Subcutaneous abdominal adipose tissue (tissue), 5 donors: ENCODE data around the gene PIEZO1.

ENCODE experiments used
- H3K27ac ChIP-seq: one replicate; pipeline ENCODE4 v1.7.0; 2013; ENCODE audit warnings: low read depth, mild to moderate bottlenecking, inconsistent platforms, low read length, moderate library complexity
- H3K27me3 ChIP-seq, 5 donors: one replicate each; pipeline ENCODE4 v1.7.0; 2013; ENCODE audit warnings: low read length in 5 of 5, inconsistent platforms in 1 of 5; ENCODE audit not compliant: control insufficient read depth in 5 of 5, insufficient read depth in 4 of 5
- H3K36me3 ChIP-seq, 5 donors: one replicate each; pipeline ENCODE4 v1.7.0; 2013; ENCODE audit warnings: low read length in 5 of 5; ENCODE audit not compliant: control insufficient read depth in 5 of 5, insufficient read depth in 5 of 5
- H3K4me1 ChIP-seq, 5 donors: one replicate each; pipeline ENCODE4 v1.7.0; 2013; ENCODE audit warnings: low read length in 5 of 5, mild to moderate bottlenecking in 3 of 5, moderate library complexity in 1 of 5; ENCODE audit not compliant: control insufficient read depth in 5 of 5, insufficient read depth in 5 of 5
- H3K4me3 ChIP-seq, 5 donors: one replicate each; pipeline ENCODE4 v1.7.0; 2013; ENCODE audit warnings: low read length in 5 of 5, low read depth in 1 of 5
- H3K9ac ChIP-seq, 5 donors: one replicate each; pipeline ENCODE4 v1.7.0; 2013; ENCODE audit warnings: low read length in 5 of 5, mild to moderate bottlenecking in 4 of 5, moderate library complexity in 3 of 5
- H3K9me3 ChIP-seq, 5 donors: one replicate each; pipeline ENCODE4 v1.7.0; 2013; ENCODE audit warnings: low read length in 5 of 5; ENCODE audit not compliant: control insufficient read depth in 5 of 5
- donor health status: healthy.
- donor health status: healthy.
- donor health status: healthy.
- donor health status: healthy.
- donor health status: healthy.

PIEZO1 gene

DNA sequence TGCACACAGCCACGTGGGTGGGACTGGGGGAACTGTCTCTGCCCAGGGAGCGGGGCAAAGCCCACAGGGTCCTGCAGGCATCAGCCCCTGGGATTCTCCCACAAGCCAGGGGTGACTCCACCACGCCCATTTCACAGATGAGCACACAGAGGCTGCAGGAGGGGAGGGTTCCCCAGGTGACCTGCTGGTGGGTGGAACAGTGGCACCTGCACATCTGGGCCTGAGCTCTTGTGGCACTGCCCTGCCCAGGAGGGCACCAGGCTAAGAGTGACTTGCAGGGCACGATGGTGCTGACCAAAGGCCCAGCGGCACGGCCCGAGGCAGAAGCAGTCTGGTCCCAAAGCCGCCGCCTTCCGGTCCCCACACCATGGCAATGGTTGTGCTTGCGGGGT, 23.9 kb downstream of the PIEZO1 start:
- Histone ChIP-seq H3K4me3 (no peak overlapping the region), H3K4me1 (peaks cover 1 to 76% (median 56%) of the 10 kb centered on the region in 5 donors), H3K36me3 (peaks cover 0 to 28% (median 16%) of the 10 kb centered on the region in 5 donors), H3K27ac (no peak overlapping the region), H3K9me3 (peaks cover 0 to 3% (median 0%) of the 10 kb centered on the region in 5 donors), H3K9ac (no peak overlapping the region), H3K27me3 (no peaks in the 10 kb centered on the region)

GRCh38 chr16:88760424-88761142, 24.4 kb downstream of the PIEZO1 start:
- Histone ChIP-seq H3K27ac (peak overlapping the region; percentile 23), H3K9ac (peak overlapping the region in 2 of 5 donors; percentile 3 to 40)

DNA sequence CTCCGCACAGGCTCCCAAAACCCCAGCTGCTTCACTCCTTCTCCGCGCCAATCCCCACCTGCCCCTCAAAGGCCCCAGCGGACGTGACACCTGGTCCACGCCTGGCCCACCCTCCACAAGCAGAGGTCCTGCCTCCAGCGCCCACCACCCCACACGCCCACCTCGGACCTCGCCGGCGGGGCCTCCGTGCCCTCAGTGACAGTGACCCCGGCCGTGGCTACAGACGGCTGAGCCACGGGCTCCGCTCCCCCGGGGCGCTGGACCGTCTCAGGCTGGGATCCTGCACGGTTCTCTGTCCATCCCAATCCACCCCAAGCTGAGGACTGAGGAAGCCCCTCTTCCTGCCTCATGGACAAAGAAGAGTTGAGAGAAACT, 25.1 kb downstream of the PIEZO1 start:
- Histone ChIP-seq H3K9me3 (peaks cover 0 to 3% (median 0%) of the 10 kb centered on the region in 5 donors), H3K9ac (peak overlapping the region in 3 of 5 donors; percentile 14 to 40 (median 30)), H3K36me3 (peaks cover 0 to 24% (median 15%) of the 10 kb centered on the region in 5 donors), H3K27me3 (no peaks in the 10 kb centered on the region), H3K27ac (peak overlapping the region; percentile 23), H3K4me3 (peak overlapping the region in 1 of 5 donors; percentile 38), H3K4me1 (peaks cover 1 to 67% (median 51%) of the 10 kb centered on the region in 5 donors)

More at GRCh38 chr16:88760424-88761142, 24.4 kb downstream of the PIEZO1 start:
- Histone ChIP-seq H3K36me3 (peaks cover 0 to 24% (median 15%) of the 10 kb centered on the region in 5 donors), H3K4me3 (no peak overlapping the region), H3K9me3 (peaks cover 0 to 3% (median 0%) of the 10 kb centered on the region in 5 donors), H3K27me3 (no peaks in the 10 kb centered on the region), H3K4me1 (peaks cover 1 to 72% (median 55%) of the 10 kb centered on the region in 5 donors)

GRCh38 chr16:88759245-88759975, 25.6 kb downstream of the PIEZO1 start:
- H3K27ac ChIP-seq: peak overlapping the region; percentile 23
- H3K4me3 ChIP-seq: peak overlapping the region in 2 of 5 donors; percentile 34 to 38
- H3K36me3 ChIP-seq: peaks cover 0 to 24% (median 15%) of the 10 kb centered on the region in 5 donors

GRCh38 chr16:88758944-88759244, 26.1 kb downstream of the PIEZO1 start:
- Histone ChIP-seq H3K27ac (no peak overlapping the region), H3K4me3 (no peak overlapping the region), H3K9ac (peak overlapping the region in 2 of 5 donors; percentile 2 to 14), H3K36me3 (peaks cover 0 to 21% (median 12%) of the 10 kb centered on the region in 5 donors), H3K27me3 (no peaks in the 10 kb centered on the region), H3K4me1 (peaks cover 1 to 71% (median 54%) of the 10 kb centered on the region in 5 donors), H3K9me3 (peaks cover 0 to 3% (median 0%) of the 10 kb centered on the region in 5 donors)

More at GRCh38 chr16:88759245-88759975, 25.6 kb downstream of the PIEZO1 start:
- peaks cover 0 to 3% (median 0%) of the 10 kb centered on the region in 5 donors for H3K9me3 ChIP-seq
- H3K9ac ChIP-seq: peak overlapping the region in 2 of 5 donors; percentile 14 to 30
- no peaks in the 10 kb centered on the region for H3K27me3 ChIP-seq
- peaks cover 1 to 67% (median 51%) of the 10 kb centered on the region in 5 donors for H3K4me1 ChIP-seq

DNA sequence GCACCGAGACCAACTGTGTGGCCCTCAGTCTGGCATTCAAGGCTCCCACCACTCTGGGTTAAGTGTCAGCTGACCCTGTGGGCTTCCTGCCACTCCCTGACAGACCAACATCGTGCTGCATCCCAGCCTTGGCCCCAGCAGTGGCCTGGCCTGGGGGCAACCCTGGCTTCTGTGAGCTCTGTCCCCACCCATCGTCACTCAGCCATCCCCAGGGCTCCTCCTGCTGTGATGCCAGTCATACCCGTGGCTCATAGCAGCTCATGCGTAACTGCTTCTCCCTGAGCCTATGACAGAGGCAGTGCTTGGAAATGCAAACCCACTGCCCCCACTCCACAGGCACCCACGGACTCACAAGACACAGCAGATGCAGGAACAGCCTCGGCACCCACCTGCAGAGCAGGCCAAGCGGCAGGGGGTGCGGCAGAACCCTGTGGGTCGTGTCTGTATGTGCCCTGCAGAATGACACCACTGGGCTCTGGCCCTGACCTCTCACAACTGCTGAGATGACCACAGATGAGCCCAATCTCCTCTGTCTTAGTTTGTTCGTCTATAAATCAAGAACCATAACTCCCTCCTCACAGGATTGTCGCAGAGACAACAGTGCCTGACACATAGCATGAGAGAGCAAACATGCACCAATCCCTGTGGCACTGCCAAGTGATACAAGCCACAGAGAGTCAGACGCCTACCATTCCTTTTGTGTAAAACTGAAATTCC, 26.6 kb downstream of the PIEZO1 start:
- Histone ChIP-seq H3K4me3 (no peak overlapping the region), H3K4me1 (peaks cover 1 to 71% (median 53%) of the 10 kb centered on the region in 5 donors), H3K27me3 (no peaks in the 10 kb centered on the region), H3K9me3 (peaks cover 0 to 3% (median 0%) of the 10 kb centered on the region in 5 donors), H3K27ac (no peak overlapping the region), H3K9ac (no peak overlapping the region), H3K36me3 (peaks cover 0 to 21% (median 9%) of the 10 kb centered on the region in 5 donors)

DNA sequence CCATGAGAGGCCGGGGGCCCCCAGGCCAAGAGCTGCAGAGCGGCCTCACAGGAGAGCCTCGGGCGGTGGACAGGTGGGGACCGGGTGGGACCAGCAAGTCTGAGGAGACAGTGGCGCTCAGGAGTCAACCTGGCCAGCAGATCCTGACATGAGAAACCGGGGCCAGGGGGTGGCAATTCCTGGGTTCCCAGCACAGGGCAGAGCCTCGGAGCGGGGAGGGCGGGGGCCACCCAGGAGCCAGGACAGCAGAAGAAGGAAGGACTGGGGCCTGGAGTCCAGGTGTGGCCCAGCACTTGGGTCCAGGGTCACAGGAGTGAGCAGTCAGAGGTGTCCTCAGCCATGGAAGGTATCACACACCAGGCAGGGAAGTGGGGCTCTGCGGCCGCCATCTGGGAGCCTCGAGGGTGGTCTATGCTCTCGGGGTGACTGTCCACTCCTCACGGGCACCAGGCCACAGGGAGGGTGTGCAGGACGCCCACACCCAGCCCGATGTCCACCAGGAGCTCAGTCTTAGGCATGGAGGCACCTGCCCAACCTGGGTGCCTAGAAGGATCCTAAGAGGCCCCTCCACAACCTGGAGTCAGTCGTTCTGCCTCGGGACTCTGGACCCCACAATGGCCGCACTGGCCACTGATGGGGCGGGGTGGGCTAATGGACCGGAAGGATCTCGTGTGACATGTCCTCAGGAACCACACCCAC, 29.1 kb downstream of the PIEZO1 start:
- Histone ChIP-seq H3K27ac (no peak overlapping the region), H3K27me3 (no peaks in the 10 kb centered on the region), H3K9ac (no peak overlapping the region), H3K4me1 (peaks cover 1 to 48% (median 29%) of the 10 kb centered on the region in 5 donors), H3K36me3 (peaks cover 0 to 20% (median 6%) of the 10 kb centered on the region in 5 donors), H3K9me3 (peaks cover 0 to 3% (median 0%) of the 10 kb centered on the region in 5 donors), H3K4me3 (no peak overlapping the region)

GRCh38 chr16:88754912-88755744, 29.9 kb downstream of the PIEZO1 start:
- H3K36me3 ChIP-seq: peaks cover 0 to 22% (median 6%) of the 10 kb centered on the region in 5 donors
- no peaks in the 10 kb centered on the region for H3K27me3 ChIP-seq
- H3K4me3 ChIP-seq: no peak overlapping the region
- no peak overlapping the region for H3K9ac ChIP-seq
- no peak overlapping the region for H3K27ac ChIP-seq
- peaks cover 0 to 41% (median 22%) of the 10 kb centered on the region in 5 donors for H3K4me1 ChIP-seq
- peaks cover 0 to 3% (median 0%) of the 10 kb centered on the region in 5 donors for H3K9me3 ChIP-seq
